Breast epithelium (tissue), 3 donors: ENCODE measurements around the gene CATSPERB.

Experiments
- CTCF ChIP-seq, 3 donors: fragments of 450-650 bp; IDR thresholded peaks; one replicate each; pipeline ENCODE4 v1.5.1; 2016 to 2017; ENCODE audit warnings: antibody characterized with exemption in 3 of 3, mild to moderate bottlenecking in 3 of 3, moderate library complexity in 3 of 3
- POLR2A ChIP-seq: fragments of 450-650 bp; IDR thresholded peaks from one replicate; pipeline ENCODE4 v1.6.1; 2016; ENCODE audit warnings: antibody characterized with exemption, mild to moderate bottlenecking, moderate library complexity
- POLR2AphosphoS5 ChIP-seq, 3 donors: sonication (generic); formaldehyde crosslinking; IDR thresholded peaks; one replicate each; pipeline ENCODE4 v1.6.1; 2017; ENCODE audit warnings: antibody characterized with exemption in 3 of 3

DNA sequence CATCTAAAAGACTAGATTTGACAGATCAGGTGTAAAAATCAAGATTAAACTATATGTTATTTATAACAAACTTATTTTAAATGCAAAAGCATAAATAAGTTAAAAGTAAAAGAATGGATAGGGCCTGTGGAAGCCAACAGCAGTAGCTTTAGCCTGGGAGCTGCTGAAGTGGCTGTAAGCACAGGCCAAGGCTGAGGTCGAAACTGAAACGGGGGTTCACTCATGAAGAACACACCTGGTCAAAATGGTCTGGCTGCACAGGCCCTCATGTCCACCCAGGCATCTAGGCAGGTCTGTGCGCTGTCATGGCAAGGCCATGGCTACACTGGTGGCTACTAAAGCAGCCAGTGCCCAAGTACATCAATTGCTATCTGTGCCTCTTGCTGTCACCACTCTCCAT, 23.1 kb downstream of the CATSPERB start:
- TF ChIP-seq CTCF (IDR thresholded peaks at IDR 0.05) (no peak), POLR2AphosphoS5 (IDR thresholded peaks at IDR 0.05) (no peak), POLR2A (no peak)
